HG02981 (cell line): ENCODE measurements around the gene TBX4.
"Not testable (repeated sequence)": the region's sequence is repeated elsewhere in the genome, so short reads cannot be mapped to it uniquely, and the experiment has no call there.

Experiments used
- ATAC-seq: cut with Tn5 transposase; IDR thresholded peaks from one replicate; pipeline ENCODE4 v1.9.1; 2021; ENCODE audit warnings: mild to moderate bottlenecking, moderate library complexity; ENCODE audit not compliant: unreplicated experiment

The TBX4 gene

GRCh38 chr17:61480414-61480807, 28.2 kb downstream of the TBX4 start:
- no peak for ATAC-seq

GRCh38 chr17:61481421-61481820, 29.2 kb downstream of the TBX4 start:
- no peak for ATAC-seq

DNA sequence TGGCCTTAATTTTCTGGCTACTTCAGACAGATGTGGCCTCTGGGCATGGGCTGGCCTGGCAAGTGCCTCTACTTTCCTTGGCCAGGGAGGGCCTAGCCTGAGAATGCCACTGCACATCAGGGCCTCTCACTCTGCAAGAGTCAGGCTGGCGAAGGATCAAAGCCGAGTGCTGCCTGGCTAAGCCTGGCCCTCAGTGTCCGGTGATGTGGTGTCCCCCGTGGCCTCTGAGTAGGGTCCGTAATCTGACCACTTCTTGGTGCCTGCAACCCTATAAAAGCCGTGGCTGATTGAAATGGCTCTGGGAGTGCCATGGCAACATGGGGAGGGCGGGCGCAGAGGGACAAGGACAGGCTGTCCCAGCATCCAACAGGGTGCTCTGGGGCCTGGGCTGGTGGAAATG, 30.2 kb downstream of the TBX4 start:
- no peak for ATAC-seq

GRCh38 chr17:61483778-61484116, 31.5 kb downstream of the TBX4 start:
- no peak for ATAC-seq

DNA sequence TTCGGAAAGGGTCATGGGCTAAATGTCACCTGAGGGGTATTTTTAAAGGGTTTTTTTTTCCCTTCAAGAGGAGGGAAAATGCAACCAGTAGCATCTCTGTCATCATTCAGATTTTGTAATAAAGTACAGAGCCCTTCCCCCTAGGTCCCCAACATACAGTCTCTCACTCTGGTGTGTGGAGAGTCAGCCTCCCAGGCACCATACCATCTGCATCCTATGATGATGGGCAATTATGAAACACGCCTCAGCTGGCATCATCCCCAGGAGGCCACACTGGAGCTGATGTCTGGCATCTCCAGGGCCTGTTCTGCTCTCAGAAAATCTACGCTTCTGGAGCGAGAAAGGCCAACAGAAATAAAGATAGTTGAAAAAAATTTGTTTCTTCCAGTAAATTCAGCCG, 32.0 kb downstream of the TBX4 start:
- no peak for ATAC-seq

DNA sequence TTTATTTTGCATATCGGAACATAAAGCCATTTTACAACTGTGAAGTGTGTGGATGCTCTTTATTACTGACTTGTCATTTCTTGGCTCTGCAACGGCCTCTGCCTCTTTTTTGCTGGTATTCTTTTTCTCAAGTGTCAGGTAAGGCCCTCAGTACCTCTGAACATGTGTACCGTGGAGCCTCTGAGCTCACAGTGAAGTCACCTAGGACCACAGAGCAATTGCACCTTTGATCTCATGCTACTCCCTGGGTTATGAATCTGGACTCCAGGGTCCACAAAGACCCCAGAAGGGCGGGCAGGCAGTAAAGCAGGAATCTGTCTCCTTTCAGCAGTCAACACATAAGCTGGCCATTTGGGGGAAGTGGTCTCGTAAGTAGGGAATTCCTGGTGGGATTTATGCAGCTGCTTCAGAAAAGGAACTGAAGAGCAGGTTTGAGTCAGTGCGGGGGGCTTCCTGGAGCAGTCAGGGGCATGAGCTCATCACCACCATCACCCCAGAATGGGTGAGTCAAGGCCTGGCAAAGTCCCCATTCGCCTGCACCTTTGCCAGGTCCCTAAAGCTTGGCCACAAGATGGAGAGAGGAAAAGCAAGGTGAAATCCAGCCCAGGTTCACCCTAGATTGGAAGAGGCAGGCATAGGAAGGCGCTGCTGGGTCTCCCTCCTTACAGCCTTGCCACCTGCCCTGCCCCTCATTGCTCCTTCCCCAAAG, 33.0 kb downstream of the TBX4 start:
- ATAC-seq: no peak

DNA sequence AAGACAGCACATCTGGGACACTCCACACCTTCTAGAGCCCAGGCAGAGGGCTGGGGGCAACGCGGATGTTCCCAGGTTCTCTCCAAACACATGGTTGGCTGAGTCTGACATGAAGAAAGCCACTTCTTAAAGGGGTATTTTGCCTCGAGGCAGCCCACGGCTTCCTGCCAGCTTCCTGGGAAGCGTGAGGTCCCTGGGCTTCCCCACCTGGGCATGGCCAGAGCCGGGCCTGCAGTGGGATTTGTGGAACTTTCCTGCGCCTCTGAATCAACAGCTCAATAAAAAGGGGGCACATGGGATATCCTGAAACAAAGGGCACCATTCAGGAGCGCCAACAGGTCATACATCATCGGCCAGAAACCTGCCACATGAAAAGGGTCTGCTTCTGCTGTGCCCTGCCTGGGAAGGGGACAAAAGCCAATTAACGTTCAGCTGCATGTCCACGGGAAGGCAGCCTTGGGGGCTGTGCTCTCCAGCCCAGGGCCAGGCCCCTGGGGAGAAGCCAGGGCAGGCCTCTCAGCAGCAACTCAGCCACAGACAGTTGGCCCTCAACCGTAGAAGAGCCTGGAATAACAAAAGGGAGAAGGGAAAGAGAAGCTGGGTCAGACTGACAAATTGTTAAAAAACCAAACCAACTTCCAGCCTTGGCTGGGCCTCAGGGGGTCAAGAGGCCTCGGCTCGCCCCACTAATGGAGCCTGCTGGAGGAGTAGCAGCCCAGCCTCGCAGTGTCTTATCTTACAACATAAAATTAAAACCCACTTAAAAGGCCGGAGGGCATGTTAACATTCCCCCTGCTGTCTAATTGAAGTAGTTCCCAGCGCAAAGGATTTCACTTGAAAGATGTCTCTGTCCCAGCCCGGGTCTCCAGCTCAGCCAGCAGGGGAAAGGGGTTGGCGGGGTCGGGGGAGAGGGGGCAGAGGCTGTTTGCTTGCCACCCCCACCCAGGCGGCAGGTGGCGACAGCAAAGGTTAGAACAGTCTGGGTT, 34.2 kb downstream of the TBX4 start:
- ATAC-seq: no peak

DNA sequence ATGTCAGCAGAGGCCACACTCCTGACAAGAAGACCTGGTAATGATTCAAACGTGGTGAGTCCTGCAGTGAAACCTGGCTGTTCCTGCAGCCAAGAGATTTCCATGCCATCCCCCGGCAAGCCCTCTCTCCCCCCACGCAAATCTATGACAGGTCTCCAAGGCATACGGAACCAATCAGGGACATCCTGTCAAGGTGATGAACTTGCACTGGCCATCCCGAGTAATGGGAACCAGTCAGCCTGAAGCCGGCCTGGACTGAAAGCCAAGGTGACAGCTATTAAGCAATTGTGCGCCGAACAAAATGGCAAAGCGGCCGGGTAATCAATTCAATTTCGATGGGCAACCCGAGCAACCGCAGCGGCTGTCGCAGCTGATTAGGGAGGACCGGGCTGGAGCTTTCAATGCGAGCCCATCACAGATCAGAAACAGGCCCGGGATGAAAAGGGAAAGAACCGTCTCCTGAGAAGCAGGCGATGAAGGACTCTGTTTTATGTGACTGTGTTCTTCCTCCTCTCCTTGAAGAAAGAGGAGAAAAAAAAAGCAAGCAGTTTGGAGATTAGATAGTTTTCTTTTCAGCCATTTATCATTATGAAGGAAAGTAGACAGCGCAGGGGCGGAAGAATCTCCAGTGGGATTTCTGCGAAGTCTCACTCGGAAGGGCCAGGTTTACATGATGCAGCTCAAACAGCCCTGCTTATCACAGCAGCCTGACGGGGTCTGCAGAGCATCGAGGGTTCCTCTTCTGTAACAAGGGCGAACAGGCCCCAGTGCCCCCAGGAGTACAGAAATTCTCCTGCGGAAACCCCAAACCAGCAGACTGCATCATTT, 35.2 kb downstream of the TBX4 start:
- ATAC-seq: no peak

DNA sequence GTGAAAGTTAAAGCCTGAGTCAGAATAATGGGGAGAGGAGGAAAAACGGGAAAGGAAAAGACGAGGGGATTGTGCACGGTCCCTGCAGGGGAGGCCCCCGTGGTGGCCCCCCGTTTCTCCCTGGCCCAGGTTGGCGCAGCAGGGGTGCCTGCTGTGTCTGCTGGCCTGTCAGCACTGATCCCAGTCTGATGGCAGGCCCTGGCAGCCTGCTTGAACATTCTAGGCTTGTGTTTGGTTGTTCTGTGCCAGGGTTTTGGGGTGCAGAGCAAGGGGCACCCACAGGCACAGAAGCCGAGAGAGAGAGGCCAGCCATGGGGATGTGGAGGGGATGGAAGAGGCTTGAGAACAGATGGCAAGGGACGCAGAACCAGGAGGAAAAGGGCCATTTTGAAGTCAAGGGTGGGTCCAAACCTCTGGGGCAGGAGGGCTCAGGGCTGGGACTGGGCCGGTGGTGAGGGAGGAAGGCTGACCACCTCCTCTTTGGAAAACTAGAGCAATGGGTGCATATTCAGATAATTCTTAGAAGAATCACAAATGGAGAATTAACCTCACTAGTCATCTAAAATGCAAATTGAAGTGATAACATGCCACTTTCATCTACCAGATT, 35.9 kb downstream of the TBX4 start:
- no peak for ATAC-seq

GRCh38 chr17:61488878-61489718, 36.9 kb downstream of the TBX4 start:
- no peak for ATAC-seq

GRCh38 chr17:61489719-61490490, 37.7 kb downstream of the TBX4 start:
- no peak for ATAC-seq

GRCh38 chr17:61490540-61490975, 38.3 kb downstream of the TBX4 start:
- ATAC-seq: no peak

- ATAC-seq: no peak
These were observed 39.8 kb downstream of the TBX4 start for GRCh38 chr17:61491981-61492380.

DNA sequence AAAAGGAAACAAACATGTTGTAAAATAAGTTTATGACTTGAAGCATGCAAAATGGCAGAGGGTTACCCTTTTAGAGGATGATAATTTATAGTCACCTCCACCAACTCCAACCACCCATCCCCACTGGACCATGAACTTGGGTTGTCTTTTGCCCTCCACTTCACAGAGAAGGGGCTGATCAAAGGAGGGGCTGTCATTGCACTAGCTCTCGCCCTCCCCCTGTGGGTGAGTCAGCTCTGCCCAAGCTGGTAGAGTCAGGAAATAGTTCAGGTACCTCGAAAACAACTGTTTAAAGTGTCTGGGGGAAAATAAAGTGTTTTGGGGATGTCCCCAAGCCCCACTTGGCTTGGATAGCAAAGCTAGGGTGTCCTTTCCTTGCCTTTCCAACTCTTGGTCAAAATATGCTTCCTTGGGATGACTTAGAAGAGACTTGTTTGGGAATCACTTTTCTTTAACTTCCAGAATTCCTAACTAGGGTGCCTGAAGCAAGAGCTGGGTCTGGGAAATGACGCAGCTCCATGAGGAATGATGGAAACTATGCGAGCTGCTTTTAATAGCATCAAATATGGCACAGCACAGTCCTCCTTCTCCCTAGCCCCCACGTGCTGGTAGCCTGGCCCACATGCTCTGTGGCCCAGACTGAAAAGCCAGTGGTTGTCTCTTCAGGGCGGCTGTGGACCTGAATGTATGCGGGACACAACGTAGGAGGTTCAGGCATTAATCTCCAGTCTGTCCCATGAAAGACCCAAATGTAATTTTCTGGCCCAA, 40.7 kb downstream of the TBX4 start:
- no peak for ATAC-seq

GRCh38 chr17:61493830-61494324, 41.7 kb downstream of the TBX4 start:
- not testable (repeated sequence) for ATAC-seq

GRCh38 chr17:61494325-61495160, 42.3 kb downstream of the TBX4 start:
- no peak for ATAC-seq

DNA sequence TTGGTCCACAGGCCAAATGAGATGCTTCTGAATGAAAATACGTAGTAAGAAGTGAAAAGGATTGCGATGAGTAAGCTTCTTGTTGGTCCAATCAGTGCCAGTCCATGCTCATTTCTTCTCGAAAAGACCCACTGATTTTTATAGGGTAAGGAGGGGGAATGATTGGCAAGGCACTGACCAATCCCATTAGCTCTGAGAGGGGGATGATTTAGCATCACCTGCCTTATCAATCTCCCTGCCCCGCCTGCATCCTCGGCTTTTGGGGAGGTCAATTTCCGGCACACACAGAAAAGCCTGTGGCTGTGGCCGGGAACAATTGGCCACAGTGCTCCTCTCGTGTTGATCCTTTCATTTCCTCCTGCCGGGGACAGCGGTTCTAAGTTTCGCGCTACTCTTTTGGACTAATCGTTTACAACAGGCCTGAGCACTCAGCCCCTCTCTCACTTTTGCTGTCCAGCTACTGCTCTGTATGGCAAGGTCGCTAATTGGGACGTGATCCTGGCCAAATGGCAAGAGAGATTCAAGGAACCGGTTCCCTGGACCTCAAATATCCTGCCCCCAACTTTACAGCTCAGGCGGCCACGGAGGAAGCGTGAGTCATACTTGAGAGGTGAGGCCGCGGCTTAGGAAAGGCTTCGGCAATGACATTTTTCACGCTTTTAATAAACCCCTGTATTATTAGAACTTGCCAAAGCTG, 43.1 kb downstream of the TBX4 start:
- ATAC-seq: no peak
